ENCODE measurements around the gene KANSL1. TPM values are rescaled to one million over a fixed set of nuclear protein-coding genes. Genes with fewer than 3 reads are reported as not detected.

Gene KANSL1
- total and polyA plus RNA-seq, 9 of the 15 experiments (the other 6 are each of a cell fraction or from before 2014, with no cell fraction given): 3.6 to 55.4 (median 31.8) TPM

- TF ChIP-seq ZNF324 (CRISPR knock-in tag; IDR thresholded peaks at IDR 0.05) (no peak), HDAC3 (IDR thresholded peaks at IDR 0.05; ENCODE audit: borderline replicate concordance, partially characterized antibody) (no peak), FOXM1 (IDR thresholded peaks at IDR 0.05; ENCODE audit: low read depth) (peak; percentile 70), FOXM1 (CRISPR knock-in tag; IDR thresholded peaks at IDR 0.05; ENCODE audit: low read depth) (no peak), SMARCE1 (IDR thresholded peaks at IDR 0.05) (peak; percentile 15; the same call in 1 of the 2 replicates), TGIF2 (CRISPR knock-in tag; IDR thresholded peaks at IDR 0.05) (no peak), ZNF408 (CRISPR knock-in tag; IDR thresholded peaks at IDR 0.05; ENCODE audit: low read depth) (no peak)
- TF ChIP-seq, protein P1, sequence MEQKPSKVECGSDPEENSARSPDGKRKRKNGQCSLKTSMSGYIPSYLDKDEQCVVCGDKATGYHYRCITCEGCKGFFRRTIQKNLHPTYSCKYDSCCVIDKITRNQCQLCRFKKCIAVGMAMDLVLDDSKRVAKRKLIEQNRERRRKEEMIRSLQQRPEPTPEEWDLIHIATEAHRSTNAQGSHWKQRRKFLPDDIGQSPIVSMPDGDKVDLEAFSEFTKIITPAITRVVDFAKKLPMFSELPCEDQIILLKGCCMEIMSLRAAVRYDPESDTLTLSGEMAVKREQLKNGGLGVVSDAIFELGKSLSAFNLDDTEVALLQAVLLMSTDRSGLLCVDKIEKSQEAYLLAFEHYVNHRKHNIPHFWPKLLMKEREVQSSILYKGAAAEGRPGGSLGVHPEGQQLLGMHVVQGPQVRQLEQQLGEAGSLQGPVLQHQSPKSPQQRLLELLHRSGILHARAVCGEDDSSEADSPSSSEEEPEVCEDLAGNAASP (IDR thresholded peaks at IDR 0.05): no peak
- TF ChIP-seq, protein P2, sequence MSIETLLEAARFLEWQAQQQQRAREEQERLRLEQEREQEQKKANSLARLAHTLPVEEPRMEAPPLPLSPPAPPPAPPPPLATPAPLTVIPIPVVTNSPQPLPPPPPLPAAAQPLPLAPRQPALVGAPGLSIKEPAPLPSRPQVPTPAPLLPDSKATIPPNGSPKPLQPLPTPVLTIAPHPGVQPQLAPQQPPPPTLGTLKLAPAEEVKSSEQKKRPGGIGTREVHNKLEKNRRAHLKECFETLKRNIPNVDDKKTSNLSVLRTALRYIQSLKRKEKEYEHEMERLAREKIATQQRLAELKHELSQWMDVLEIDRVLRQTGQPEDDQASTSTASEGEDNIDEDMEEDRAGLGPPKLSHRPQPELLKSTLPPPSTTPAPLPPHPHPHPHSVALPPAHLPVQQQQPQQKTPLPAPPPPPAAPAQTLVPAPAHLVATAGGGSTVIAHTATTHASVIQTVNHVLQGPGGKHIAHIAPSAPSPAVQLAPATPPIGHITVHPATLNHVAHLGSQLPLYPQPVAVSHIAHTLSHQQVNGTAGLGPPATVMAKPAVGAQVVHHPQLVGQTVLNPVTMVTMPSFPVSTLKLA (conservative IDR thresholded peaks at IDR 0.05): peak; percentile 47 to 70; a peak in 3 of 4 replicates
- TF ChIP-seq, protein P3, sequence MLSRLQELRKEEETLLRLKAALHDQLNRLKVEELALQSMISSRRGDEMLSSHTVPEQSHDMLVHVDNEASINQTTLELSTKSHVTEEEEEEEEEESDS (CRISPR knock-in tag; IDR thresholded peaks at IDR 0.05): no peak
These were observed 114.6 kb downstream of the KANSL1 start (continued) for GRCh38 chr17:46078675-46079074.

All from K562 (cell line).